Urinary bladder (tissue), 4 donors: Measurements from ENCODE around the gene XBP1. TPM values are rescaled to one million over a fixed set of nuclear protein-coding genes. Genes with fewer than 3 reads are reported as not detected.
"Not testable (repeated sequence)": the region's sequence is repeated elsewhere in the genome, so short reads cannot be mapped to it uniquely, and the experiment has no call there.

Experiments
- DNase-seq: peaks from one replicate; pipeline ENCODE4 v3.0.0-alpha.2; 2015; ENCODE audit errors: extremely low spot score
- H3K27ac ChIP-seq: one replicate; pipeline ENCODE4 v1.5.1; 2013; ENCODE audit warnings: low read depth, mild to moderate bottlenecking, moderate library complexity
- H3K36me3 ChIP-seq: one replicate; pipeline ENCODE4 v1.6.1; 2013; ENCODE audit warnings: mild to moderate bottlenecking, moderate library complexity; ENCODE audit not compliant: insufficient read depth
- H3K4me1 ChIP-seq: one replicate; pipeline ENCODE4 v1.6.1; 2013; ENCODE audit warnings: mild to moderate bottlenecking, moderate library complexity; ENCODE audit not compliant: insufficient read depth
- H3K4me3 ChIP-seq: one replicate; pipeline ENCODE4 v1.5.1; 2013; ENCODE audit warnings: low read depth, low read length
- WGBS: extraction: QIAGEN DNeasy Blood & Tissue Kit; methylation state at CpG from one replicate; pipeline ENCODE4 v1.1.7; 2013; 5-methylcytosine and 5-hydroxymethylcytosine counted together
- polyA plus RNA-seq: library from polyadenylated mRNA; stranded (reverse); fragments of 200-250 nt; gene quantifications from one replicate; pipeline ENCODE4 v1.2.3, GENCODE V29; 2013
- small RNA-seq: library from RNA; depleted of rRNA; stranded (forward); fragments of <200 nt; gene quantifications from one replicate; pipeline ENCODE3, GENCODE V24; 2014
- total RNA-seq: library from RNA; depleted of rRNA; stranded (reverse); fragments of >200 nt; gene quantifications from one replicate; pipeline ENCODE4 v1.2.3, GENCODE V29; 2014
- donor health status: healthy with polysubstance abuse.
- donor health status: healthy.

Gene XBP1
- total and polyA plus RNA-seq, 2 donors, result 68.1 to 168 TPM

DNA sequence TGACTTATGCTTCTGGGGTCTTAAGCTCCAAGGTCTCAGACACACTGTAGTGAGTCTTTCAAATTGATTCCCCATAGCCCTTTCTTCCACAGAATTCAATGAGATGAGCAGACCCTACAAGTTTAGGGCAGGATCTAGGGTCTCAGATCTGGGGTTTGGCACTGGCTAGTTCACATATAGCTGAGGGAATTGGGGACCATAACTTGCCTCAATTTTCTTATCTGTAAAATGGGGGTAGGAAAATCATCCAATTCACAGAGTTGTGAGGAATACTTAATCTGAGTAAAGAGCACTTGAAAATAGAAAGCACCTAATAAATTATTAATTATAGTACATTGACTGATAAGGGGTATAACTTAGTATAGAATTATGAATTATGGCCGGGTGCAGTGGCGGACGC is 33.7 kb downstream of the XBP1 start:
- Histone ChIP-seq H3K4me1 (no peaks in the 10 kb centered on the region), H3K4me3 (no peak overlapping the region), H3K36me3 (no peaks in the 10 kb centered on the region), H3K27ac (no peak overlapping the region)
- DNase-seq, result no peak
- 94% methylated on average over 3 of the region's 3 CpGs for WGBS

- H3K4me1 ChIP-seq, H3K4me3 ChIP-seq, H3K36me3 ChIP-seq, H3K27ac ChIP-seq, DNase-seq: not testable (repeated sequence)
- 93% methylated on average over 4 of the region's 4 CpGs for WGBS
Measured at GRCh38 chr22:28762000-28762399, 38.4 kb downstream of the XBP1 start.

GRCh38 chr22:28761449-28761755 is 39.0 kb downstream of the XBP1 start:
- H3K36me3 ChIP-seq, result no peaks in the 10 kb centered on the region
- no peaks in the 10 kb centered on the region for H3K4me1 ChIP-seq
- no peak overlapping the region for H3K27ac ChIP-seq
- DNase-seq, result no peak
- WGBS, result 92% methylated on average over 10 of the region's 10 CpGs
- no peak overlapping the region for H3K4me3 ChIP-seq

DNA sequence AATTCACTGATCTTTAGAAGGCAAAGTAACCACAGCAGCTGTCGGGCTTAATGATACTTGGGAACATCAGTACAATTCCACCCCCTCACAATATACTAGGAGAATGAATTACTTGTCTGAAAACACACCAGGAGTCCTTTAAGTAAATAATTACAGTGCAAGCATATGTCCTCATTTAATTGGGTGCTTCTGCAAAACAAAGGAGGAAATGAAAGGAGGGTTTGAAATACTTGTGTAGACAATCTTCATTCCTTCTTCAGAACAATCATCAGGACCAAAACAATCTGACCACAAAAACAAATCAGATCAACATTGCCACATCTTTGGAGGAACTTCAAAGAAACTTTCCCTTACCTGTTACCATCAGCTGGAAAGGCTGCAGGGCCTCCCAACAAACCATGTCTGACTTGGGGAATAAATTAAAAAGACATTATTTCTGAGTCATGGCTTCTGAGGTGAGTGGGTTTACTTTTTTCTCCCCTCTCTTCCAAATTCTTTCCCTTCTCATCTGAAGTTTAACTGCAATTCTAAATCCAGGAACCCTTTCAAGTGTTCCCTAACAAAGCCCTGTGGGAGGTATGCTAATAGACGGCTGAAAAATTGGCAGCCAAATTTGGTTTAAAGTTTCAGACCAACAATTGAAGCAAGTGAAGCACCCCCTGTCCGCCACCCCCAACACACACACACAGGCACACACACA is 40.4 kb downstream of the XBP1 start:
- WGBS, result 64% methylated on average over 3 of the region's 3 CpGs
- no peak overlapping the region for H3K27ac ChIP-seq
- H3K4me3 ChIP-seq, result no peak overlapping the region
- no peak for DNase-seq
- H3K4me1 ChIP-seq, result no peaks in the 10 kb centered on the region
- no peaks in the 10 kb centered on the region for H3K36me3 ChIP-seq

DNA sequence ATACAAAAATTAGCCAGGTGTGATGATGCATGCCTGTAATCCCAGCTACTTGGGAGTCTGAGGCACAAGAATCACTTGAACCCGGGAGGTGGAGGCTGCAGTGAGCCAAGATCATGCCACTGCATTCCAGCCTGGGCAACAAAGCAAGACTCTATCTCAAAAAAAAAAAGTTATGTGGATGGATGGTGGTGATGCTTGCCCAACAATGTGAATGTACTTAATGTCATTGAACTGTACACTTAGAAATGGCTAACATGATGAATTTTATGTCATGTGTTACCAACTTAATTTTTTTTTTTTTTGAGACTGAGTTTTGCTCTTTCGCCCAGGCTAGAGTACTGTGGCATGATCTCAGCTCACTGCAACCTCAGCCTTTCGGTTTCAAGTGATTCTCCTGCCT is 45.9 kb downstream of the XBP1 start:
- not testable (repeated sequence) for H3K4me3 ChIP-seq, H3K36me3 ChIP-seq, DNase-seq, H3K4me1 ChIP-seq, H3K27ac ChIP-seq
- 96% methylated on average over 3 of the region's 3 CpGs for WGBS

GRCh38 chr22:28750471-28750881 is 49.9 kb downstream of the XBP1 start:
- Histone ChIP-seq H3K36me3 (peaks cover 10% of the 10 kb centered on the region), H3K27ac (no peak overlapping the region), H3K4me3 (no peak overlapping the region), H3K4me1 (no peaks in the 10 kb centered on the region)
- WGBS, result 66% methylated on average over 6 of the region's 6 CpGs
- DNase-seq, result no peak

Small RNAs within 50 kb of the gene (small RNA-seq; reads per million reads assigned to genes)
- gene Z93930.1, result not detected

Other genes starting within 250 kb of the XBP1 start
- 81.9 TPM for gene TTC28, start 120.7 kb downstream of the XBP1 start, total RNA-seq
- gene TTC28, start 120.7 kb downstream of the XBP1 start, polyA plus RNA-seq, result 15.9 TPM
- gene CHEK2, start 58.7 kb downstream of the XBP1 start, total RNA-seq, result 15.6 TPM
- gene CHEK2, start 58.7 kb downstream of the XBP1 start, polyA plus RNA-seq, result 8.8 TPM
- gene HSCB, start 58.5 kb downstream of the XBP1 start, total RNA-seq, result 13.2 TPM
- gene HSCB, start 58.5 kb downstream of the XBP1 start, polyA plus RNA-seq, result 20.7 TPM
- 33.0 TPM for gene CCDC117, start 27.9 kb downstream of the XBP1 start, total RNA-seq
- 13.5 TPM for gene CCDC117, start 27.9 kb downstream of the XBP1 start, polyA plus RNA-seq
- 7.4 TPM for gene ZNRF3, start 83.0 kb upstream of the XBP1 start, total RNA-seq
- gene ZNRF3, start 83.0 kb upstream of the XBP1 start, polyA plus RNA-seq, result 8.7 TPM